T follicular helper cell (primary cell): ENCODE data around the gene GNG13.
"Not testable (repeated sequence)": the region's sequence is repeated elsewhere in the genome, so short reads cannot be mapped to it uniquely, and the experiment has no call there.

Source experiments
- DNase-seq: peaks from one replicate; pipeline ENCODE4 v3.0.0-alpha.2; 2020; ENCODE audit warnings: low read depth

Gene GNG13

DNA sequence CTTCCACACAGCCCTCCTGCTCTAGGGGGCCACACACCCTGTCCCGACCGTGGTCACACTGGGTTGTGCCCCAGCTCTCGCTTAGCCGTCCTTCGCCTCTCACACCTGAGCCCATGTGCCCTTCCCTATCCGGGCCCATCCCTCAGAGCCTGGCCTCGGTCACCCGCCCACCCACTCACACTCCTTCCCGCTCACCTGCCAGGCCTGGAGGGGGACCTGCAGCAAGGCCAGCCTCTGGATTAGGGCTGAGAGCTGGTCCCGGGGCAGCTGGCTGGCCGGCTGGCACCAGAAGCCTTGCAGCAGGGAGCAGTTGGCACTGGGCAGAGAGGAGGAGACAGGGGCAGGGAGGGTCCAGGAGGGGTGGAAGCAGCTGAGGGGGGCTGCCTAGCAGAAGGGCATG is 22.1 kb downstream of the GNG13 start:
- no peak for DNase-seq

DNA sequence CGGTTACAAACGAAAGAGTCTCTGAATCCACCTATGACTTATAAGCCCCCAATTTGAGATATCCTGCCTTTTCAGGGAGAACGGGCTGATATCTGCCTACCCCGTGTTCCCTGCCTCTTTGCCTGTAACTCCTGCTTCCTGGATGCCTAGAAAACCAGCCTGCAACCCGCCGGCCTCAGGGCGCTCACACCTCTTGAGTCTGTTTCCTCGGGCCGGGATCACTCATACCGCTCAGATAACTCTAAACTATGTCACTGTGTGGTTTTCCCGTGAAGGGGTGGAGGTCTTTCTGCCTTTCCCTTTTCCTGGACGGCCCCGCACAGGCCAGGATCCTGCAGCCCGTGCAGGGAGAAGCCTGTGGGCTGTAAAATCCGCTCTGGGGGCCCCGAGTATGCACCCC is 22.7 kb downstream of the GNG13 start:
- DNase-seq = no peak

DNA sequence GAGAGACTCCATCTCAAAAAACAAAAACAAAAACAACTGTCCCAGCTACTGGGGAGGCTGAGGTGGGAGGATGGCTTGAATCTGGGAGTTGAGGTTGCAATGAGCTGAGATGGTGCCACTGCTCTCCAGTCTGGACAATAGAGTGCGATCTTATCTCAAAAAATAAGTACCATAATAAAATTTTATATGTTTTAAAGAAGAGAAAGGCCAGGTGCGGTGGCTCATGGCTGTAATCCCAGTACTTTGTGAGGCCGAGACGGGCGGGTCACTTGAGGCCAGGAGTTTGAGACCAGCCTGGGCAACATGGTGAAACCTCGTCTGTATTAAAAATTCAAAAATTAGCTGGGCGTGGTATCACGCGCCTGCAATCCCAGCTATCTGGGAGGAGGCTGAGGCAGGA is 23.7 kb downstream of the GNG13 start:
- no peak for DNase-seq

GRCh38 chr16:776298-776697 is 24.2 kb downstream of the GNG13 start:
- not testable (repeated sequence) for DNase-seq

- DNase-seq = no peak
These were observed 25.2 kb downstream of the GNG13 start for GRCh38 chr16:775236-775796.

- no peak for DNase-seq
These were observed 26.2 kb downstream of the GNG13 start for GRCh38 chr16:774086-775001.

DNA sequence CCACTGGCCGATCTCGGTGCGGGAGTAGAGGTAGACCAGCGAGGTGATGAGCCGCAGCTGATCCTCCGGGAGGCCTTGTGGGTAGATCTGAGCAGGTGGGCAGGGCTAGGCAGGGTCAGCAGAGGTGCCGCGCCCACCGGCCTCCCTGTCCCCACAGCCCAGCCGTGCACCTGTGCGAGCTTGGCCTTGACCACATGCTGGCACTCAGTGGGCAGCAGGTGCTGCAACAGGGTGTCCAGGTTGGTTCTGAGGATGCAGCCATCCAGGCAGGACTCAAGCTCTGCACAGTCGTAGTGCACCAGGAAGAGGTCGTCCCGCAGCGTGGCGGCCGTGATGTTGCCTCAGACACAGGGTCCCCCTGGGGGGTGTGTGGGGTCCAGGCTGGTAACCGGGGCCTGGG is 27.6 kb downstream of the GNG13 start:
- DNase-seq = no peak

DNA sequence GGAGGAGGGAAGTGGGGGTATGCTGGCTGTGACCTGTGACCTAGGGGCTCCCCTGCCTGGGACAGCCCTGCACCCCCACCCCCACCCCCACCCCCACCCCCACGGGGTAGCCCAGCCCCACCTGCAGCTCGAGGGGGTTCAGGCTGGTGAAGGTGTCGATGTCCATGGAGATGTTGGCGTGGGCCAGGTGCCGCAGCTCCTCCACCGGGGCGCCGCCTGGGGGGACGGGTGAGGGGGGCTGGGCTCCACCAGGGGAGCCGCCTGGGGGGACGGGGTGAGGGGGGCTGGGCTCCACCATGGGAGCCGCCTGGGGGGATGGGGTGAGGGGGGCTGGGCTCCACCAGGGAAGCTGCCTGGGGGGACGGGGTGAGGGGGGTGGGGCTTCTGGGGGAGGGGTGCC is 30.1 kb downstream of the GNG13 start:
- no peak for DNase-seq

- DNase-seq = no peak
These were observed 30.6 kb downstream of the GNG13 start for GRCh38 chr16:769934-770333.

- no peak for DNase-seq
These were observed 31.2 kb downstream of the GNG13 start for GRCh38 chr16:769184-769784.

DNA sequence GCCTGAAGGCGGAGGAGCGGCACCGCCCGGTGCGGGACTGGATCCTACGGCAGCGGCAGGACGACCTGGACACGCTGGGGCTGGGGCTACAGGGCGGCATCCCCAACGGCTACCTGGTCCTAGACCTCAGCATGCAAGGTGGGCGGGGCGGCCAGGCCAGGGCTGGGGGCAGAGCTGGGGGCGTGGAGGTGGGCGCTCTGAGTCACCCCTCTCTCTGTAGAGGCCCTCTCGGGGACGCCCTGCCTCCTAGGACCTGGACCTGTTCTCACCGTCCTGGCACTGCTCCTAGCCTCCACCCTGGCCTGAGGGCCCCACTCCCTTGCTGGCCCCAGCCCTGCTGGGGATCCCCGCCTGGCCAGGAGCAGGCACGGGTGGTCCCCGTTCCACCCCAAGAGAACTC is 32.1 kb downstream of the GNG13 start:
- DNase-seq = no peak

DNA sequence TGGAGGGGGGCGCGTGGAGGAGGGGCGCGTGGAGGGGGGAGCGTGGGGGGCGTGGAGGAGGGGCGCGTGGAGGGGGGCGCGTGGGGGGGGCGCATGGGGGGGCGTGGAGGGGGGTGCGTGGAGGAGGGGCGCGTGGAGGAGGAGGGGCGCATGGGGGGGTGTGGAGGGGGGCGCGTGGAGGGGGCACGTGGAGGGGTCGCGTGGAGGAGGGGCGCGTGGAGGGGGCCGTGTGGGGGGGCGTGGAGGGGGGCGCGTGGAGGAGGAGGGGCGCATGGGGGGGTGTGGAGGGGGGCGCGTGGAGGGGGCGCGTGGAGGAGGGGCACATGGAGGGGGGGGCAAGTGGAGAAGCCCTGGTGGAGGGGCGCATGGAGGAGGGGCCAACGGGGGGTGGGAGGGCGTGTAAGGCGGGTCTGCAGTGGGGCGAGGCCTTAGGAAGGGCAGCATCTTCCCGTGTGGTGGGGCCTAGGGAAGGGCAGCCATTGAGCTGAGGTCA is 32.7 kb downstream of the GNG13 start:
- DNase-seq = no peak

- DNase-seq = no peak
These were observed 33.5 kb downstream of the GNG13 start for GRCh38 chr16:766820-767640.

DNA sequence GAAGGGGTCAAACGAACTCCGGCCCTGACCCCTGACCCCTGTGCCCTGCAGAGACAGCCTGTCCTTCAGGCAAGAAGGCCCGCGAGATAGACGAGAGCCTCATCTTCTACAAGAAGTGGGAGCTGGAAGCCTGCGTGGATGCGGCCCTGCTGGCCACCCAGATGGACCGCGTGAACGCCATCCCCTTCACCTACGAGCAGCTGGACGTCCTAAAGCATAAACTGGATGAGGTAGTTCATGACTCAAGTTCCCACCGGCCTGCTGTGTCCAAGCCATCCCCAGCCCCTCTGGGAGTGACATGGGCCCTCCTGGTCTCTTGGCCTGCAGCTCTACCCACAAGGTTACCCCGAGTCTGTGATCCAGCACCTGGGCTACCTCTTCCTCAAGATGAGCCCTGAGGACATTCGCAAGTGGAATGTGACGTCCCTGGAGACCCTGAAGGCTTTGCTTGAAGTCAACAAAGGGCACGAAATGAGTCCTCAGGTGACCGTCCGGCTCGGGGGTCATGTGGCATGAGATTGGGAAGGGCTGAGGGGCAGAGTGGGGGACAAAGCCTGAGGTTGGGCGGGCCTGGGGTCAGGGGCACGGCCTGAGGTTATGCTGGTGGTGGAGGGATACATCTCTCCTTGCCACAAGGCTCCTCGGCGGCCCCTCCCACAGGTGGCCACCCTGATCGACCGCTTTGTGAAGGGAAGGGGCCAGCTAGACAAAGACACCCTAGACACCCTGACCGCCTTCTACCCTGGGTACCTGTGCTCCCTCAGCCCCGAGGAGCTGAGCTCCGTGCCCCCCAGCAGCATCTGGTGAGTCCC is 34.3 kb downstream of the GNG13 start:
- DNase-seq = no peak

- DNase-seq = no peak
These were observed 35.1 kb downstream of the GNG13 start for GRCh38 chr16:765488-765865.

DNA sequence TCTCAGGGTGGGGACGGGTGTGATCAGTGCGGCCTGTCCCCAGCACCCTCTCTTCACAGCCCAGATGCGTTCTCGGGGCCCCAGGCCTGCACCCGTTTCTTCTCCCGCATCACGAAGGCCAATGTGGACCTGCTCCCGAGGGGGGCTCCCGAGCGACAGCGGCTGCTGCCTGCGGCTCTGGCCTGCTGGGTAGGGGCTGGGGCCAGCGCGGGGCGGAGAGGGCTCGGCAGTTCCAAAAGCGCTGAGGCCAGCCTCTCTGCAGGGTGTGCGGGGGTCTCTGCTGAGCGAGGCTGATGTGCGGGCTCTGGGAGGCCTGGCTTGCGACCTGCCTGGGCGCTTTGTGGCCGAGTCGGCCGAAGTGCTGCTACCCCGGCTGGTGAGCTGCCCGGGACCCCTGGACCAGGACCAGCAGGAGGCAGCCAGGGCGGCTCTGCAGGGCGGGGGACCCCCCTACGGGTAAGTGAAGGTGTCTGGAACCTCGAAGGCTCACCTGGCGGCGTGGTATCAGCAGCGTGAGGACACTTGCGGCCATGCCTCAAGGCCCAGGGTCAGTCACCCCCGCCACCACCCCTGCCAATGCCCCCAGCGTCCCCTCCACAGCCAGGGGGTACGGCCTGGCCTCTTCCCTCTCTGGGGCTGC is 35.6 kb downstream of the GNG13 start:
- no peak for DNase-seq

DNA sequence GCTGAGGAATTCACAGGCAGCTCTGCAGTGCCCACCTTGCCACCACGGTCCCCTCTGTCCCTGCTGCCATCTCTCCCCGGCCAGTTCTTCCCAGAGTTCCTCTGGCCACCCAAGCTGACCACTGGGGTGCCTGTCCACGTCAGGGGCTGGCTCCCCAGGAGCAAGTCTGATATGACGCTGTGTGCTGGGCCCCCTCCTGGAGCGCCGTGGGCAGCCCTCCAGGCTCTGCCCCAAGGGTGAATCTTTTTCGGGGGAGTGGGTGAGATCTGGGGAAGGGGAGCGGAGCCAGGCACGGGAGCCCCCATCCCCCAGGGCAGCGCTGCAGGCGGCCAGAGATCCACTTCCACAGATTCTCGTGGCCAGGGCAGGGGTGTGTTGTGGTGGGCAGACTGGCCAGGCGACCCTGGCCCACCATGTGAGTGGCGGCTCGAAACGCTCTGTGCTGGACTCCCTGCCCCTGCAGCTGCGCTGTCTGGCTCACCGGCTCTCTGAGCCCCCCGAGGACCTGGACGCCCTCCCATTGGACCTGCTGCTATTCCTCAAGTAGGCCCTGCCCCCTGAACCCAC is 36.3 kb downstream of the GNG13 start:
- no peak for DNase-seq

DNA sequence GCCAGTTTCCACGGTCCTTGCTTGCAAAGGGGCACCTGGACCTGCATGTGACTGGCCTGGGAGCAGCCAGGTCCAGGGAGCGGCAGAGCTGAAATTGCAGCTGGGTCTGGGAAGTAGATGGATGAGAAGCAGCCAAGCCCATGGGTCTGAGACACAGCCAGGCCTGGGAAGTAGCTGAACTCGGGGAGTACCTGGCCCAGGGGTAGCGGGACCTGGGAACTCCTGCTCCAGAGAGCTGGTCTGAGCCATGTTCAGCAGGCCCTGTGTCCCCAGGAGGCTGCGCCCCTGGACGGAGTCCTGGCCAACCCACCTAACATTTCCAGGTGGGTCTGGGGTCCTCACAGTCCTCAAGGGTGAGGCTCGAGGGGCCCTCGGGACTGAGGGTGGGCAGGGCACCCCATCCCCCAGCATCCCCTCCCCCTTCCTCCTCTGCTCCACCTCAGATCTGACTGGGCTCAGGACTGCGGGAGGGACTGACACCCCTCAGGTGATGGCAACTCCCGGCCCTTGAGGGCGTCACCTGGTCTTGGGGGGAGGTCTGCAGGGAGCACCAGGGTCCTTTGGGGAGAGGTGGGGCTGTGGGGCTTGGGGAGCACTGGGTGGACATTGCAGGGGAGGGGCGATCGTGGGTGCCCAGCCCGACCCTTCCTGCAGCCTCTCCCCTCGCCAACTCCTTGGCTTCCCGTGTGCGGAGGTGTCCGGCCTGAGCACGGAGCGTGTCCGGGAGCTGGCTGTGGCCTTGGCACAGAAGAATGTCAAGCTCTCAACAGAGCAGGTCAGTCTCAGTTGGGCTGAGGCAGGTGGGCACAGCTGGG is 37.0 kb downstream of the GNG13 start:
- no peak for DNase-seq

- DNase-seq = no peak
These were observed 37.8 kb downstream of the GNG13 start for GRCh38 chr16:762595-763268.
